ENCODE results near the gene FLYWCH2. TPM values are rescaled to one million over a fixed set of nuclear protein-coding genes. Genes with fewer than 3 reads are reported as not detected.

FLYWCH2 gene
- total and polyA plus RNA-seq, 7 donors, result 14.1 to 39.4 (median 15.7) TPM

DNA sequence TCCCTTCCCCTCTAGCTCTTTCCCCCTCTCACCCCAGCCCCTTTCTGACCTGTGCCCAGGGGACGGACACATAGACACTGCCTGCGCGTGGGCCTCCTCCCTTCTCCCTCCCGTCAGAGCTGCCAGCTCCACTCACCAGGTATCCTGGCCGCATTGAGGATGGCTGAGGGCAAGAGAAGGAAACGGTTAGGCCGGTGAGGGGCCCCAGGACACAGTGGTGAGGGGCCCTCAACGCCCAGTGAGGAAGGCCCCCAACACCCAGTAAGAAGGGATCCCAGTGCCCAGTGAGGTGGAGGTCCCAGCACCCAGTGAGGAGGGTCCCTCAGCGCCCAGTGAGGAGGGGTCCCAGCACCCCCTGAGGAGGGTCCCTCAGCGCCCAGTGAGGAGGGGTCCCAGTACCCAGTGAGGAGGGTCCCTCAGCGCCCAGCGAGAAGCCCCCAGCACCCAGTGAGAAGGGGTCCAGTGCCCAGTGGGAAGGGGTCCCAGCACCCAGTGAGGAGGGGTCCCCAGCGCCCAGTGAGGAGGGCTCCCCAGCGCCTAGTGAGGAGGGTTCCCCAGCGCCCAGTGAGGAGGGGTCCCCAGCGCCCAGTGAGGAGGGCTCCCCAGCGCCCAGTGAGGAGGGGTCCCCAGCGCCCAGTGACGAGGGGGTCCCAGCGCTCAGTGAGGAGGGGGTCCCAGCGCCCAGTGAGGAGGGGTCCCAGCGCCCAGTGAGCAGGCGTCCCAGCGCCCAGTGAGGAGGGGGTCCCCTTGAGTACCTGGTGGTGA is 26.1 kb upstream of the FLYWCH2 start:
- no peak overlapping the region for H3K4me3 ChIP-seq
- ATAC-seq, result no peak
- H3K4me1 ChIP-seq, result no peaks in the 10 kb centered on the region
- peaks cover 8% of the 10 kb centered on the region for H3K9me3 ChIP-seq
- no peak for TF ChIP-seq CTCF (IDR thresholded peaks at IDR 0.05)
- peak in 1 of 2 donors; percentile 28 for DNase-seq
- intact Hi-C loops (cut with DNase I), result no loop called here
- peaks cover 0 to 69% (median 38%) of the 10 kb centered on the region in 3 donors for H3K27me3 ChIP-seq (ENCODE audit: insufficient read depth in 3 of 3, low read length in 2 of 3)
- WGBS, 3 donors, result 75 to 80% (median 79%) methylated on average over 15 to 24 of the region's 24 CpGs
- no peaks in the 10 kb centered on the region for H3K36me3 ChIP-seq (ENCODE audit: insufficient read depth in 1 of 2, low read depth in 1 of 2)
- no peak overlapping the region for H3K27ac ChIP-seq

DNA sequence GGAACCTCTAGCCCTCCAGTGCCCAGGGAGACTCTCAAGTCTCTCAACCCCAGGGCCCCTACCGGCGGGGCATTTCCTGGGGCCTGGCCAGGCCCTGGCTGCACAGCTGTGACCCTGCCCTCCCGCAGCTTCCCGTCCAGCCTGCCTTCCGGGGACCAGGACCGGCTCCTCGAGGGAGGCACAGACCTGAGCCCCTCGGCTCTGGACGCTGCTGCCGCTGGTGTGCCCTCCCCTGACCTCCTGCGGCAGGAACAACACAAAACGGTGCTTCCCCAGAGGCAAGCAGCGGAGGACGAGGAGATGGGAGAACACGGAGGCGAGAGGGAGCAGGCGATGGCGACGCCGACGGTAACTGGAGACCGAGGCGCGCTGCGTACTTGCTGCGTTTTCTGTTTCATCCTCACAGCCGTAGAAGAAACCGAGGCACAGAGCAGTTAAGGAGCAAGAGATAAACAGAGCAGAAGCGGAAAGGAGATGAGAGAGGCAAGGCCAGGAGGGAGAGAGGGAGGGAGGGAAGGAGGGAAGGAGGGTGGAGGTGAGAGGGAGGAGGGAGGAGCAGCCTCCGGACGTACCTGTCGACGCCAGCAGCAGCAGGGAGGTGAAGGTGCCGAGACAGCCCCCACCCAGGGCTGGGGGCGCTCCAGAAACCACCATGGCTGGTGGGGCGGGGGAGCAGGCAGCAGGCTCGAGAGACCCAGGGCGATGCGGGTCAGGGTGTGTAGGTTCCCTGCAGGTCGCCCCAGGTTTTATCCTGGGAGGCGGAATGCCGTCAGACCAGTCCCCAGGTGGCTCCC is 25.4 kb upstream of the FLYWCH2 start, which contains the start of gene PRSS22:
TSS of gene PRSS22 (minus strand) at position 720 of the 794 bp plus-strand sequence. CDS start at position 654, 66 bp downstream.
- Histone ChIP-seq H3K27ac (no peak within 1 kb of the TSS), H3K4me3 (no peak within 1 kb of the TSS), H3K9me3 (peaks cover 8% of the 10 kb centered on the region), H3K36me3 (ENCODE audit: insufficient read depth in 1 of 2, low read depth in 1 of 2) (no peaks in the 10 kb centered on the region), H3K27me3 (ENCODE audit: insufficient read depth in 3 of 3, low read length in 2 of 3) (peaks cover 0 to 63% (median 33%) of the 10 kb centered on the region in 3 donors), H3K4me1 (no peaks in the 10 kb centered on the region)
- intact Hi-C loops (cut with DNase I), result no loop called here
- no peak for TF ChIP-seq CTCF (IDR thresholded peaks at IDR 0.05)
- no peak for ATAC-seq
- DNase-seq, result peak in 1 of 2 donors; percentile 44
- WGBS, 3 donors, result 4 to 5% (median 5%) methylated on average over 38 to 42 of the region's 42 CpGs

- Histone ChIP-seq H3K9me3 (peaks cover 8% of the 10 kb centered on the region), H3K27ac (no peak overlapping the region), H3K4me1 (no peaks in the 10 kb centered on the region), H3K36me3 (ENCODE audit: insufficient read depth in 1 of 2, low read depth in 1 of 2) (no peaks in the 10 kb centered on the region), H3K27me3 (ENCODE audit: insufficient read depth in 3 of 3, low read length in 2 of 3) (peaks cover 0 to 56% (median 25%) of the 10 kb centered on the region in 3 donors), H3K4me3 (no peak overlapping the region)
- ATAC-seq, result no peak
- DNase-seq, result peak in 1 of 2 donors; percentile 37
- 18 to 21% (median 19%) methylated on average over 19 to 23 of the region's 23 CpGs for WGBS, 3 donors
- TF ChIP-seq CTCF (IDR thresholded peaks at IDR 0.05), result no peak
- intact Hi-C loops (cut with DNase I), result no loop called here
These were observed 24.6 kb upstream of the FLYWCH2 start for GRCh38 chr16:2858245-2859025.

DNA sequence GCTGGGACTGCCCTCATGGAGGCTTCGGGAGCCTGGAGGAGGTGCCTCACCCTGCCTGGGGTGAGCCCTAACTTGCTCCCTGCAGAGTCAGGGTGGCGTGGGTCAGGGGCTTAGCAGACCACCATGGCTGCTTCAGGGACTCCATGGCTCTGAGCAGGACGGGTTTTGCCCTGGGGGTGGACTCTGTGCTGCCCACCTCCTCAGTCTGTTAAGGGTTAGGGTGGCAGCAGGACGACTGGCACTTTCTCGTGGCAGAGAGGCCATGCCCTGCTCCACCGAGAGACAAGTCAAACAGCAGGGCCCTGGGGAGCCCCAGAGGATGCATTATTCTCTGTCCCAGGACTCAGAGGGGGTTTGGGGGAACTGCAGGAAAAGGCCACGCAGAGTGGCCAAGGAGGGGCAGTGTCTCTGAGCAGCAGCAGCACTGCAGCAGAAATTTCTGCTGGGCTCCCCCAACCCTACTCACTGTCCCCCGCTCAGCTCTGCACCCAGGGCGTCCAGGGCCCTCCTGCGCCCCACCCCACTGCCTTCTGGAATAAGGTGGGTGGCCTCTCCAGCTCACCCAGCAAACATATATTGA is 23.2 kb upstream of the FLYWCH2 start:
- Histone ChIP-seq H3K9me3 (no peaks in the 10 kb centered on the region), H3K4me3 (no peak overlapping the region), H3K36me3 (ENCODE audit: insufficient read depth in 1 of 2, low read depth in 1 of 2) (no peaks in the 10 kb centered on the region), H3K4me1 (no peaks in the 10 kb centered on the region), H3K27ac (no peak overlapping the region), H3K27me3 (ENCODE audit: insufficient read depth in 3 of 3, low read length in 2 of 3) (peaks cover 0 to 44% (median 19%) of the 10 kb centered on the region in 3 donors)
- ATAC-seq (no peak), DNase-seq (peak in 1 of 2 donors; percentile 22)
- intact Hi-C loops (cut with DNase I), result loop anchor here in 1 of 2 donors (5.0 to 10.0 kb wide), 3 partner anchors 72 to 185 kb away; partner anchors contain the start of genes PRSS27 and PRSS33
- TF ChIP-seq CTCF (IDR thresholded peaks at IDR 0.05), result no peak
- WGBS, 3 donors, result 57 to 63% (median 59%) methylated on average over 10 of the region's 10 CpGs
